Measurements from ENCODE around the gene SLC16A5.
A peak's percentile ranks its signal among the peaks of the same experiment; 100 is the strongest.
"Not testable (repeated sequence)": the region's sequence is repeated elsewhere in the genome, so short reads cannot be mapped to it uniquely, and the experiment has no call there.

SLC16A5 gene, protein sequence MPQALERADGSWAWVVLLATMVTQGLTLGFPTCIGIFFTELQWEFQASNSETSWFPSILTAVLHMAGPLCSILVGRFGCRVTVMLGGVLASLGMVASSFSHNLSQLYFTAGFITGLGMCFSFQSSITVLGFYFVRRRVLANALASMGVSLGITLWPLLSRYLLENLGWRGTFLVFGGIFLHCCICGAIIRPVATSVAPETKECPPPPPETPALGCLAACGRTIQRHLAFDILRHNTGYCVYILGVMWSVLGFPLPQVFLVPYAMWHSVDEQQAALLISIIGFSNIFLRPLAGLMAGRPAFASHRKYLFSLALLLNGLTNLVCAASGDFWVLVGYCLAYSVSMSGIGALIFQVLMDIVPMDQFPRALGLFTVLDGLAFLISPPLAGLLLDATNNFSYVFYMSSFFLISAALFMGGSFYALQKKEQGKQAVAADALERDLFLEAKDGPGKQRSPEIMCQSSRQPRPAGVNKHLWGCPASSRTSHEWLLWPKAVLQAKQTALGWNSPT

GRCh38 chr17:75087558-75088453 is at the start of gene SLC16A5:
SLC16A5 (plus strand) TSS chr17:75087954; CDS start chr17:75093637, 5,683 bp downstream.
- DNase-seq: peak; percentile 73

- DNase-seq: no peak
Observed at GRCh38 chr17:75039238-75039637, 48.5 kb upstream of the SLC16A5 start.

DNA sequence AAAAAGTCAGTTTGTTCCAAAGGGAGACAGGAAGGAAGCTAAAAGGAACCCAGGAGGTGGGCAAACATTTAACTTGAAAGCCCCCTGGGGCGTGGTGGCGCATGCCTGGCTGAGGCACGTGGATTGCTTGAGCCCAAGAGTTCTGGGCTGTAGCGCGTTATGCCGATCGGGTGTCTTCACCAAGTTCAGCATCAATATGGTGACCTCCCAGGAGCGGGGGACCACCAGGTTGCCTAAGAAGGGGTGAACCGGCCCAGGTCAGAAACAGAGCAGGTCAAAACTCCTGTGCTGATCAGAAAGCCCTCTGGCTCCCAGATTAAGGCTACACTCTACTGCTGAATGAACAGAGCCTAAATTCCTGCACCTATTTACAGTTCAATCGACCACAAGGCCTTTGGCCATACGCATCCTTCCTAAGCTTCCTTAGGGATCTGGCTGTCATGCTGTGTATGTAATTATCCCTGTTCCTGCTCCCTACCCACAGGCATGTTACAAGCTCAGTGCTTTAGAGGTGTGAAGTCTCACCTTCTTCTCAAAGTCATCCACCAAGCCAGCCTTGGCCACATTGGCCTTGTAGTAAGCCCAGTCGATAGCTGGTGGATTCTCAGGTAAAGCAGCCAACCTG is 46.0 kb upstream of the SLC16A5 start:
- DNase-seq: no peak

DNA sequence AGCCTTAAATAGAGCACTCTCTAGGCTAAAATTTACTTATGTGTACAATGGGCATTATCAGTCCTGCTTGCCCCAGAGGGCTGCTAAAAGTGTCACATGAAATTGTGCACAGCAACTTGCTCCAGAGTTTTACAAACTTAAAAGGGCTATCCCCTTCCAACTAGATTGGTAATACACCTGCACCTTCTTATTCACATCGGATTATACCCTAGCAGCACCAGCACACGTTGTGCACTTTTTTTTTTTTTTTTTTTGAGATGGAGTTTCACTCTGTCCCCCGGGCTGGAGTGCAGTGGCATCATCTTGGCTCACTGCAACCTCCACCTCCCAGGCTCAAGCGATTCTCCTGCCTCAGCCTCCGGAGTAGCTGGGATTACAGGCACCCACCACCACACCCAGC is 44.0 kb upstream of the SLC16A5 start:
- DNase-seq: not testable (repeated sequence)

- no peak for DNase-seq
Observed at GRCh38 chr17:75044716-75045115, 43.0 kb upstream of the SLC16A5 start.

DNA sequence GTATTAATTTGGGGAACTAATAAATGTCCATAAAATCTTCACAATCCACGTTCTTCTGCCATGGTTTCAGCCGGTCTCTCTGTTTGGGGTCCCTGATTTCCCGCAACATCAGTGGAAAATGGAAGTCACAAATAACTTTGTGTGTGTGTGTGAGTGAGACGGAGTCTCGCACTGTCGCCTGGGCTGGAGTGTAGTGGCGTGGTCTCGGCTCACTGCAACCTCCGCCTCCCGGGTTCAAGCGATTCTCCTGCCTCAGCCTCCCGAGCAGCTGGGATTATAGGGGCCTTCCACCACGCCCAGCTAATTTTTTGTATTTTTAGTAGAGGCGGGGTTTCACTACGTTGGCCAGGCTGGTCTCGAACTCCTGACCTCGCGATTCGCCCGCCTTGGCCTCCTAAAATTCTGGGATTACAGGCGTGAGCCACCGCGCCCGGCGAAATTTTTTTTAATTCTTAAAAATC is 41.8 kb upstream of the SLC16A5 start:
- DNase-seq: peak; percentile 71

GRCh38 chr17:75046407-75047289 is 41.1 kb upstream of the SLC16A5 start, which contains the start of the genes ATP5PD and KCTD2:
ATP5PD (minus strand) TSS chr17:75046969; CDS start chr17:75042650, 4,319 bp downstream.
KCTD2 (plus strand) TSS chr17:75047225; CDS start chr17:75047251, 26 bp downstream.
- DNase-seq: peak; percentile 95

DNA sequence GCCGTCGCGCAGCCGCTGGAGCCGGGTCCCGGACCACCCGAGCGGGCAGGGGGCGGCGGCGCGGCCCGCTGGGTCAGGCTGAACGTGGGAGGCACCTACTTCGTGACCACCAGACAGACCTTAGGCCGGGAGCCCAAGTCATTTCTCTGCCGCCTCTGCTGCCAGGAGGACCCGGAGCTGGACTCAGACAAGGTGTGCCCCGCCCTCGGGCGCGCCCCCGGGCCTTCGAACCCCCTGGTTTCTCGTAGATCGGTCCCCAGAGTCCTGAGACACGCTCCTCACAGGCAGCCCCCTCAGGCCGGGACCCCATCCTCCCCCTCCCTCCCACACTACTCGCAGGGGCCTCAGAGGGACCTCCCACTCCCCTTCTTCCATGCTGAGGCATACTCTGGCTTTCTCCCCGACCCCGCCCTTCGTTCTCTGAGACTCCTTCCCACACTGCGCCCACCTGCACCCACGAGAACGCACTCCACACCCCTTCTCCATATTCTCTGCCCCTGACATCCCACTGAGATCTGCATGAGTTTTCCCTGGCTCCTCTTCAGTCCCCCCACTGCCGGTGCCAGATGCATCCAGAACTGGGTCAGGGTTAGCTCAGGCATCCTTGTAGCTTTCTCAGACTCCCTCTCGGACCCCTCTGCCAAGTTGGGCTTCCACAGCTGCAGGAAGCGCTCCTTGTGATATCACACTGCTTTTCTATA is 40.2 kb upstream of the SLC16A5 start:
- DNase-seq: no peak

DNA sequence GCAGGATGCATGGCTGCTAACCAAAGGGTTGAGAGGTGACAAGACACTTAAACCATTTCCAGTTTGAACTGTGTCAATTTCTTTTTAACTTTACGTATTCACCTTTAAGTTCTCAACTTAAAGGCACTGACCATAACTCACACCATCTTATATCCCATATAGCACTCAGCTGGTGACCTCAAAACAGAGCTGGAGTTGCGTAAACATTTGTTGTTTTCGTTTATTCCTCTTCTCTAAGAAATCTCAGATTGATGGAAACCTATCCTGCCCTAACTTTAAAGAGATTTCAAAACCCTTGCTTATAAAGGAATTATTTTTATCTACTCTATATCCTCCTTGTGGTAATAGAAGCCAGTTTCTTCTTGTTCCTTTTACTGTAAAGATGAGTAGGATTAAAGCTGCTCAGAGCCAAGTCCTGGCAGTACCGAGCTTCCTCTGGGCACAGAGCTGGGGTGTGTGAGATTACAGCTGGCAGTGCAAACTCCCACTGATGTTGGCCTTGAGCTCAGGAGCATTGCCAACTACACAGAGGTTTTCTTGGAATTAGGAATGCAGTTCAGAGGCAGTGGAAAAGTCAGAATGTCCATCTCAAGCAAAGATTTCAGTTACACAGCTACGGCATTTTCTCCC is 39.4 kb upstream of the SLC16A5 start:
- DNase-seq: no peak

DNA sequence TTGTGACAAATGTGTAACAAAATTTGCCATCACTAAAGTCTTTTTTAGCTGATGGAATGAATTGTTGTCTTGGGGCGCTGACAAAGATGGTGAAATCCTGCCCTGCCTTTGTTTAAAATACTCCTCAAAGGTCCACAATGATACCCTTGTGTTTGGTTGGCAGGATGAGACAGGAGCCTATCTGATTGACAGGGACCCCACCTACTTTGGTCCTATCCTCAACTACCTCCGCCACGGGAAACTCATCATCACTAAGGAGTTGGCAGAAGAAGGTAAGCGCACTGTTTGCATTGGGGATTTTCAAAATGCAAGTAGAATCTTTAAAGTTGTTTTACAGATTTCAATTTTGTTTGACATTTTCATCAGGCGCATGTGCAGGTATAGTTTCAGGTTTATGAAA is 38.7 kb upstream of the SLC16A5 start:
- DNase-seq: no peak

GRCh38 chr17:75049706-75050105 is 38.0 kb upstream of the SLC16A5 start:
- DNase-seq: no peak

GRCh38 chr17:75051941-75052340 is 35.8 kb upstream of the SLC16A5 start:
- DNase-seq: no peak

- no peak for DNase-seq
Observed at GRCh38 chr17:75059369-75060345, 28.1 kb upstream of the SLC16A5 start.

GRCh38 chr17:75060434-75061054 is 27.2 kb upstream of the SLC16A5 start:
- DNase-seq: no peak

GRCh38 chr17:75061055-75061438 is 26.7 kb upstream of the SLC16A5 start:
- DNase-seq: no peak

- no peak for DNase-seq
Observed at GRCh38 chr17:75061618-75062017, 26.1 kb upstream of the SLC16A5 start.

DNA sequence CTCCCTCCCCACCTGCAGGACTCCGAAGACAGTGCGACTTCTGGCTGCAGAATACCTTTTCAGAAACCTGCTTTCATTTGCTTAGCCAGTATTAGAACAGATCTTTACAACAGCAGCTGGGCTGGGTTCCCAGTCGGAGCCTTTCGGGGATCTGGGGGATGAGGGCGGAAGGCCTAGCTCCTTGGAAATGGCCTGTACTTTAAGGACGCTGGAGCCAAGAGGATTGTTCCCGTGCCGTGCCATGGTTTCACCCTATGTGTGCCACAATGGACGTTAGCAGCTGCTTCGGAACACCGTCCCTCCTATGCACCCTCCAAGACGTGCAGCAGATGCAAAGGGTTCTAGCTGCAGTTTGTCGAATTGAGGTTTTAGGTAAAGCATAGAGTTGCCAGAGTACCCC is 24.6 kb upstream of the SLC16A5 start:
- no peak for DNase-seq

DNA sequence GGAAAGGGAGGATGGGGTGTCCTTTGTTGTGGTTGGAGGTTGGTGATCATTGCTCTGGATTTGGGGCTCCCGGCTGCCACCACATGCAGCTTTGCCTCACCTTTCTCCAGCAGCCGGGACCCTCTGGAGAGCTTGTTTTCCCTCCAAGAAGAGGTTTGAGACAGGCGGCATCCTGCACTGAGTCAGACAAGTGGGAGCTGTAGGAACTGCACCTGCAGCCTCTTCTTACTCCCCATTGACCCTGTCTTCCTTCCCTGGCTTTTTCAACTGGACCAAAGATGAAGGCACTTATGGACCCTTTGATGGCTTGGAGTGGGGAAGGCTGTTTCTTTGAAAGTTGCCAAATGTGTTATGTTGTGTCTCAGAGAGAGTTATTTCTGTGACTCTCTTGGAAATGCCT is 24.1 kb upstream of the SLC16A5 start:
- no peak for DNase-seq

DNA sequence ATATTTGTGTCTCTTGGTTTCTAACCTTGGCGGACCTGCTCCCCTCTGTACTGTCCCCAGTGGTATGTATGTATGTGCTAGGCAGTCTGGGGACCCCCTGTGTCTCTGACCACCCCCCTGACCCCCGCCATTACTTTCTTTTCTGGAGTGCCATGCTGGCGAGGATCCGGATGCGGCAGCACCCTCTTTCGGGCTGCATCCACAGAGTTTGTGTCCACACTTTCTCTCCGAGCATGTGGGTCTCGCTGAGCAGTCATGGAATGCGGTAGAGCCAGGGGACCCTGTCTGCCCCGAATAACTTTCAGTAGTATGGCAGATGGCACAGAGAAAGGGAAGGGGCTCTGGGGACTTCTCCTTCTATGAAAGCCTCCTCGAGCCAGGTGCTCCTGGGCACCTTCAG is 23.7 kb upstream of the SLC16A5 start:
- DNase-seq: no peak
